Panc1 (cell line): Measurements from ENCODE around the gene EEF1AKMT2. TPM values are rescaled to one million over a fixed set of nuclear protein-coding genes. Genes with fewer than 3 reads are reported as not detected.

Experiments
- ATAC-seq: fragments of 200-7000 bp; cut with Tn5 transposase; 2 replicates; pipeline ENCODE4 v1.9.1; 2020; ENCODE audit warnings: mild to moderate bottlenecking, moderate library complexity
- BruUV-seq: library from RNA; stranded (reverse); fragments of 400-500 nt; replicated peaks from 2 replicates; lab custom pipeline; 2021; lab: Mats Ljungman, UMichigan
- CTCF ChIA-PET: fragments of 300-600 bp; sonication (Branson Sonifier 250); formaldehyde crosslinking; loops from one replicate; lab custom pipeline; 2022; ENCODE audit warnings: antibody characterized with exemption; lab: Charles Lee
- POLR2A ChIA-PET: fragments of 300-600 bp; sonication (Branson Sonifier 250); formaldehyde crosslinking; loops from one replicate; lab custom pipeline; 2022; ENCODE audit warnings: antibody characterized with exemption; lab: Charles Lee
- DNase-seq: peaks from one replicate; pipeline ENCODE4 v3.0.0-alpha.2; 2010; ENCODE audit warnings: low read depth, low spot score
- H3K27ac ChIP-seq: 2 replicates; pipeline ENCODE4 v1.5.1; 2011; ENCODE audit warnings: mild to moderate bottlenecking, low read length, inconsistent platforms
- H3K27me3 ChIP-seq: fragments of 200-500 bp; sonication (Bioruptor generic); 2 replicates; pipeline ENCODE4 v1.6.0; 2014; ENCODE audit warnings: low read length, inconsistent platforms; ENCODE audit not compliant: control insufficient read depth, insufficient read depth
- H3K36me3 ChIP-seq: fragments of 200-500 bp; sonication (Bioruptor generic); 2 replicates; pipeline ENCODE4 v1.5.1; 2014; ENCODE audit warnings: inconsistent platforms, mild to moderate bottlenecking, low read length, moderate library complexity; ENCODE audit not compliant: control insufficient read depth, insufficient read depth
- H3K4me1 ChIP-seq: 2 replicates; pipeline ENCODE4 v1.5.1; 2011; ENCODE audit warnings: inconsistent platforms, mild to moderate bottlenecking, low read length, moderate library complexity; ENCODE audit not compliant: control insufficient read depth, insufficient read depth
- H3K4me3 ChIP-seq, 2 experiments: 2 replicates each; pipeline ENCODE4 v1.5.1; 2011 to 2012; ENCODE audit warnings: low read depth in 2 of 2, low read length in 2 of 2, mild to moderate bottlenecking in 2 of 2, inconsistent platforms in 1 of 2, moderate library complexity in 1 of 2
- H3K9me3 ChIP-seq: fragments of 200-500 bp; sonication (Bioruptor generic); 2 replicates; pipeline ENCODE4 v1.5.1; 2014; ENCODE audit warnings: low read depth, mild to moderate bottlenecking, inconsistent platforms, low read length, moderate library complexity; ENCODE audit not compliant: control insufficient read depth, insufficient read depth
- CTCF ChIP-seq: fragments of 450-650 bp; IDR thresholded peaks from 2 replicates; pipeline ENCODE4 v1.5.1; 2017; ENCODE audit warnings: mild to moderate bottlenecking
- POLR2AphosphoS5 ChIP-seq: IDR thresholded peaks from 2 replicates; pipeline ENCODE4 v1.6.1; 2012; ENCODE audit warnings: mild to moderate bottlenecking, low read depth, low read length, moderate library complexity
- REST ChIP-seq, 2 experiments: IDR thresholded peaks; 2 replicates each; pipeline ENCODE4 v1.6.1; 2011 to 2012; ENCODE audit warnings: low read depth in 2 of 2, control low read depth in 1 of 2, low read length in 1 of 2, mild to moderate bottlenecking in 1 of 2, moderate library complexity in 1 of 2; ENCODE audit not compliant: insufficient read depth in 1 of 2
- SIN3A ChIP-seq: IDR thresholded peaks from 2 replicates; pipeline ENCODE4 v1.6.1; 2012; ENCODE audit warnings: low read depth, mild to moderate bottlenecking, low read length, moderate library complexity, borderline replicate concordance; ENCODE audit not compliant: insufficient read depth
- TCF7L2 ChIP-seq: IDR thresholded peaks from 2 replicates; pipeline ENCODE4 v1.6.1; 2011; ENCODE audit warnings: mild to moderate bottlenecking, low read depth, low read length, inconsistent platforms
- in situ Hi-C: cut with HindIII; loops from 2 replicates; pipeline ENCODE4 v1.10.0; 2016; ENCODE audit warnings: low sequenced_read_pairs, low pct_unique_long_range_greater_than_20kb
- intact Hi-C: fragments of 100-400 bp; cut with micrococcal nuclease; formaldehyde crosslinking; loops from one replicate; pipeline ENCODE4 v1.10.0; 2022; ENCODE audit not compliant: unreplicated experiment
- total RNA-seq: library from RNA; stranded (reverse); gene quantifications from one replicate; pipeline ENCODE4 v1.2.1, GENCODE V29; 2021; ENCODE audit not compliant: unreplicated experiment

EEF1AKMT2 gene
- total RNA-seq, 1 experiment from 2014 or later: 39.2 TPM

GRCh38 chr10:124799211-124799610 lies 7.5 kb upstream of the EEF1AKMT2 start:
- no peak for TF ChIP-seq SIN3A
- TF ChIP-seq CTCF: no peak
- no peak for TF ChIP-seq TCF7L2
- no peak for TF ChIP-seq REST (IDR thresholded peaks at IDR 0.05; ENCODE audit: insufficient read depth in 1 of 2, low read depth in 2 of 2, low read length in 1 of 2)
- no peak for TF ChIP-seq POLR2AphosphoS5

GRCh38 chr10:124798781-124799180 lies 7.1 kb upstream of the EEF1AKMT2 start:
- intact Hi-C loops (no loop called here), in situ Hi-C loops (no loop called here)
- peaks cover 3% of the 10 kb centered on the region; the same call in 1 of the 2 replicates for H3K36me3 ChIP-seq
- H3K27ac ChIP-seq: no peak overlapping the region
- peaks cover 5% of the 10 kb centered on the region; the same call in 1 of the 2 replicates for H3K4me1 ChIP-seq
- TF ChIP-seq SIN3A (no peak), REST (IDR thresholded peaks at IDR 0.05; ENCODE audit: insufficient read depth in 1 of 2, low read depth in 2 of 2, low read length in 1 of 2) (no peak), TCF7L2 (no peak), POLR2AphosphoS5 (no peak), CTCF (no peak)
- DNase-seq (no peak), ATAC-seq (no peak)
- no peaks in the 10 kb centered on the region for H3K27me3 ChIP-seq
- BruUV-seq: no TSS peak
- CTCF ChIA-PET: no interaction called here
- H3K4me3 ChIP-seq: no peak overlapping the region
- no peaks in the 10 kb centered on the region for H3K9me3 ChIP-seq
- POLR2A ChIA-PET: interaction anchor here (0.6 kb wide), 1 partner anchor 28 kb away, joined by 4 read pairs; no protein-coding TSS in a partner anchor

More at GRCh38 chr10:124799211-124799610, 7.5 kb upstream of the EEF1AKMT2 start:
- Histone ChIP-seq H3K9me3 (no peaks in the 10 kb centered on the region), H3K27me3 (no peaks in the 10 kb centered on the region), H3K36me3 (peaks cover 3% of the 10 kb centered on the region; the same call in 1 of the 2 replicates), H3K4me3 (no peak overlapping the region), H3K27ac (no peak overlapping the region), H3K4me1 (peaks cover 5% of the 10 kb centered on the region; the same call in 1 of the 2 replicates)
- in situ Hi-C loops: no loop called here
- ATAC-seq (no peak), DNase-seq (no peak)
- no TSS peak for BruUV-seq
- POLR2A ChIA-PET: interaction anchor here (0.6 kb wide), 1 partner anchor 28 kb away, joined by 4 read pairs; no protein-coding TSS in a partner anchor
- intact Hi-C loops: no loop called here
- CTCF ChIA-PET: no interaction called here
